ENCODE data around the gene PDE7B. TPM values are rescaled to one million over a fixed set of nuclear protein-coding genes. Genes with fewer than 3 reads are reported as not detected.

The PDE7B gene
- total RNA-seq, 1 experiment from 2014 or later = 0.03 TPM

DNA sequence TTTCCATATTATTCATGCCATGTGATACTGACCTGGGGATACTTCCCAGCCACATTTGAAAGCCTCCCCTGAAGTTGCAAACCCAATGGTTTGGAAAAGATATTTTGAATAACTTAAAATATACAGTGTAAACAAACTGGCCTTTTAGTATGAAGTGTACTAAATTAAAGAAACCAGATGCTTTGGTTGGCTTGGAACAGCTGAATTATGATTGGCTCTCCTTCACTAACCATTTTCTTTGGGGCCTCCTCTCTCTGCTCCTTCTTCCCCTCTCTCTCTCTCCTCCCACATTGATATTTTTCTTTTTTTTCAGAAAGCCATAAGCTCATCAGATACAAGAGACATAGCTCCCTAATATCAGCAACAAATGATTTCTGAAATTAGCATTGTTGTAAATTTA, 232.0 kb downstream of the PDE7B start:
- H3K9me3 ChIP-seq (ENCODE audit: control insufficient read depth, insufficient read depth, low read depth, low read length) = no peaks in the 10 kb centered on the region
- DNase-seq (ENCODE audit: low read depth, low spot score) (no peak), ATAC-seq (no peak)
- H3K4me1 ChIP-seq (ENCODE audit: control insufficient read depth, insufficient read depth, low read length) = no peaks in the 10 kb centered on the region
- no peak overlapping the region for H3K27ac ChIP-seq (ENCODE audit: low read length)
- in situ Hi-C loops (cut with HindIII; ENCODE audit: low pct_unique_long_range_greater_than_20kb, low sequenced_read_pairs) = no loop called here
- no TSS peak for BruUV-seq (replicated peaks)
- no peak for TF ChIP-seq TCF7L2 (IDR thresholded peaks at IDR 0.05; ENCODE audit: low read depth, low read length)
- no peak for TF ChIP-seq SIN3A (IDR thresholded peaks at IDR 0.05; ENCODE audit: borderline replicate concordance, insufficient read depth, low read depth, low read length)
- no peak for TF ChIP-seq POLR2AphosphoS5 (IDR thresholded peaks at IDR 0.05; ENCODE audit: low read depth, low read length)
- TF ChIP-seq, protein P1, sequence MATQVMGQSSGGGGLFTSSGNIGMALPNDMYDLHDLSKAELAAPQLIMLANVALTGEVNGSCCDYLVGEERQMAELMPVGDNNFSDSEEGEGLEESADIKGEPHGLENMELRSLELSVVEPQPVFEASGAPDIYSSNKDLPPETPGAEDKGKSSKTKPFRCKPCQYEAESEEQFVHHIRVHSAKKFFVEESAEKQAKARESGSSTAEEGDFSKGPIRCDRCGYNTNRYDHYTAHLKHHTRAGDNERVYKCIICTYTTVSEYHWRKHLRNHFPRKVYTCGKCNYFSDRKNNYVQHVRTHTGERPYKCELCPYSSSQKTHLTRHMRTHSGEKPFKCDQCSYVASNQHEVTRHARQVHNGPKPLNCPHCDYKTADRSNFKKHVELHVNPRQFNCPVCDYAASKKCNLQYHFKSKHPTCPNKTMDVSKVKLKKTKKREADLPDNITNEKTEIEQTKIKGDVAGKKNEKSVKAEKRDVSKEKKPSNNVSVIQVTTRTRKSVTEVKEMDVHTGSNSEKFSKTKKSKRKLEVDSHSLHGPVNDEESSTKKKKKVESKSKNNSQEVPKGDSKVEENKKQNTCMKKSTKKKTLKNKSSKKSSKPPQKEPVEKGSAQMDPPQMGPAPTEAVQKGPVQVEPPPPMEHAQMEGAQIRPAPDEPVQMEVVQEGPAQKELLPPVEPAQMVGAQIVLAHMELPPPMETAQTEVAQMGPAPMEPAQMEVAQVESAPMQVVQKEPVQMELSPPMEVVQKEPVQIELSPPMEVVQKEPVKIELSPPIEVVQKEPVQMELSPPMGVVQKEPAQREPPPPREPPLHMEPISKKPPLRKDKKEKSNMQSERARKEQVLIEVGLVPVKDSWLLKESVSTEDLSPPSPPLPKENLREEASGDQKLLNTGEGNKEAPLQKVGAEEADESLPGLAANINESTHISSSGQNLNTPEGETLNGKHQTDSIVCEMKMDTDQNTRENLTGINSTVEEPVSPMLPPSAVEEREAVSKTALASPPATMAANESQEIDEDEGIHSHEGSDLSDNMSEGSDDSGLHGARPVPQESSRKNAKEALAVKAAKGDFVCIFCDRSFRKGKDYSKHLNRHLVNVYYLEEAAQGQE (IDR thresholded peaks at IDR 0.05; ENCODE audit: insufficient read depth in 1 of 2, low read depth in 2 of 2, low read length in 1 of 2) = no peak
- TF ChIP-seq, protein P2, sequence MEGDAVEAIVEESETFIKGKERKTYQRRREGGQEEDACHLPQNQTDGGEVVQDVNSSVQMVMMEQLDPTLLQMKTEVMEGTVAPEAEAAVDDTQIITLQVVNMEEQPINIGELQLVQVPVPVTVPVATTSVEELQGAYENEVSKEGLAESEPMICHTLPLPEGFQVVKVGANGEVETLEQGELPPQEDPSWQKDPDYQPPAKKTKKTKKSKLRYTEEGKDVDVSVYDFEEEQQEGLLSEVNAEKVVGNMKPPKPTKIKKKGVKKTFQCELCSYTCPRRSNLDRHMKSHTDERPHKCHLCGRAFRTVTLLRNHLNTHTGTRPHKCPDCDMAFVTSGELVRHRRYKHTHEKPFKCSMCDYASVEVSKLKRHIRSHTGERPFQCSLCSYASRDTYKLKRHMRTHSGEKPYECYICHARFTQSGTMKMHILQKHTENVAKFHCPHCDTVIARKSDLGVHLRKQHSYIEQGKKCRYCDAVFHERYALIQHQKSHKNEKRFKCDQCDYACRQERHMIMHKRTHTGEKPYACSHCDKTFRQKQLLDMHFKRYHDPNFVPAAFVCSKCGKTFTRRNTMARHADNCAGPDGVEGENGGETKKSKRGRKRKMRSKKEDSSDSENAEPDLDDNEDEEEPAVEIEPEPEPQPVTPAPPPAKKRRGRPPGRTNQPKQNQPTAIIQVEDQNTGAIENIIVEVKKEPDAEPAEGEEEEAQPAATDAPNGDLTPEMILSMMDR (IDR thresholded peaks at IDR 0.05) = no peak
- ChIA-PET CTCF (no interaction called here), POLR2A (no interaction called here)
- H3K36me3 ChIP-seq (ENCODE audit: control insufficient read depth, insufficient read depth, low read length) = no peaks in the 10 kb centered on the region
- no peaks in the 10 kb centered on the region for H3K27me3 ChIP-seq (ENCODE audit: control insufficient read depth, insufficient read depth, low read length)
- H3K4me3 ChIP-seq (ENCODE audit: low read depth in 2 of 2, low read length in 2 of 2) = no peak overlapping the region
- intact Hi-C loops (cut with micrococcal nuclease; ENCODE audit: unreplicated experiment) = no loop called here

DNA sequence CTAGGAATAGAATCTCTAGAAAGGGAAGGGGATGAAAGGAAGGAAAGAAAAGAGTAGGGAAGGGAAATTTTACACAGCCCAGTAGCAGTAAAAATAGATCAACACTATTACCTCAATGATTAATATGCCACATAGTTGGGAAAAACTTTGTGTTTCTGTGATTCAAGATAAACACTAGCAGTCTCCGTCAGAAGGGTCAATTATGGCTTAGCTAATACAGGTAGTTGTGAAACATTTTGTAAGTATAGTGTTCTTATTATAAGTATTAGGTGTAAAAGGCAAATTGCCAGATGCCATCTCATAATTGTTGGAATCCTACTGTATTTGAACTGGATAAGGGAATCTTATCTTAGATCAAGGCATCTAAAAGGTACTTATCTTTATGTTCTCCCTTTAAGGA, 232.9 kb downstream of the PDE7B start:
- DNase-seq (ENCODE audit: low read depth, low spot score) (no peak), ATAC-seq (no peak)
- no peak overlapping the region for H3K27ac ChIP-seq (ENCODE audit: low read length)
- intact Hi-C loops (cut with micrococcal nuclease; ENCODE audit: unreplicated experiment) (no loop called here), in situ Hi-C loops (cut with HindIII; ENCODE audit: low pct_unique_long_range_greater_than_20kb, low sequenced_read_pairs) (no loop called here)
- H3K4me1 ChIP-seq (ENCODE audit: control insufficient read depth, insufficient read depth, low read length) = no peaks in the 10 kb centered on the region
- CTCF ChIA-PET = no interaction called here
- TF ChIP-seq POLR2AphosphoS5 (IDR thresholded peaks at IDR 0.05; ENCODE audit: low read depth, low read length) (no peak), TCF7L2 (IDR thresholded peaks at IDR 0.05; ENCODE audit: low read depth, low read length) (no peak), SIN3A (IDR thresholded peaks at IDR 0.05; ENCODE audit: borderline replicate concordance, insufficient read depth, low read depth, low read length) (no peak)
- TF ChIP-seq, protein P1 (IDR thresholded peaks at IDR 0.05; ENCODE audit: insufficient read depth in 1 of 2, low read depth in 2 of 2, low read length in 1 of 2) = no peak
- TF ChIP-seq, protein P2 (IDR thresholded peaks at IDR 0.05) = no peak
- no TSS peak for BruUV-seq (replicated peaks)
- no peak overlapping the region for H3K4me3 ChIP-seq (ENCODE audit: low read depth in 2 of 2, low read length in 2 of 2)
- POLR2A ChIA-PET = no interaction called here
- no peaks in the 10 kb centered on the region for H3K36me3 ChIP-seq (ENCODE audit: control insufficient read depth, insufficient read depth, low read length)
- H3K27me3 ChIP-seq (ENCODE audit: control insufficient read depth, insufficient read depth, low read length) = no peaks in the 10 kb centered on the region
- no peaks in the 10 kb centered on the region for H3K9me3 ChIP-seq (ENCODE audit: control insufficient read depth, insufficient read depth, low read depth, low read length)

Data from Panc1 (cell line).